ENCODE measurements around the gene KIFC1.

Gene KIFC1

GRCh38 chr6:33390173-33390572, 1.4 kb upstream of the KIFC1 start:
- DNase-seq = no peak
- no peaks in the 10 kb centered on the region for H3K9me3 ChIP-seq (ENCODE audit: insufficient read depth, low read length, severe bottlenecking)
- peaks cover 23% of the 10 kb centered on the region for H4K20me1 ChIP-seq (ENCODE audit: insufficient read depth, low read length)
- H3K27ac ChIP-seq (ENCODE audit: low read length) = no peak overlapping the region
- no peak overlapping the region; a peak in 1 of 4 replicates for H3K4me3 ChIP-seq (ENCODE audit: low read depth in 1 of 2, low read length in 2 of 2)
- peaks cover 38% of the 10 kb centered on the region for H3K4me1 ChIP-seq (ENCODE audit: insufficient read depth, low read length)
- peaks cover 35% of the 10 kb centered on the region for H3K79me2 ChIP-seq (ENCODE audit: insufficient read depth, low read length)
- H3K9ac ChIP-seq (ENCODE audit: low read depth, low read length) = no peak overlapping the region
- peaks cover 29% of the 10 kb centered on the region for H3K36me3 ChIP-seq (ENCODE audit: insufficient read depth, low read length)
- no peak overlapping the region; the same call in 1 of the 2 replicates for H3K4me2 ChIP-seq (ENCODE audit: insufficient read depth, low read length)
- no peak for TF ChIP-seq CTCF (IDR thresholded peaks at IDR 0.05; ENCODE audit: borderline replicate concordance, extremely low read depth, low read length, poor library complexity, severe bottlenecking)
- peak overlapping the region; percentile 79; the same call in 1 of the 2 replicates for H2AFZ ChIP-seq (ENCODE audit: low read depth, low read length)
- ATAC-seq (ENCODE audit: insufficient read depth, low read depth) = no peak
- no peaks in the 10 kb centered on the region for H3K27me3 ChIP-seq (ENCODE audit: insufficient read depth, low read length, poor library complexity)

DNA sequence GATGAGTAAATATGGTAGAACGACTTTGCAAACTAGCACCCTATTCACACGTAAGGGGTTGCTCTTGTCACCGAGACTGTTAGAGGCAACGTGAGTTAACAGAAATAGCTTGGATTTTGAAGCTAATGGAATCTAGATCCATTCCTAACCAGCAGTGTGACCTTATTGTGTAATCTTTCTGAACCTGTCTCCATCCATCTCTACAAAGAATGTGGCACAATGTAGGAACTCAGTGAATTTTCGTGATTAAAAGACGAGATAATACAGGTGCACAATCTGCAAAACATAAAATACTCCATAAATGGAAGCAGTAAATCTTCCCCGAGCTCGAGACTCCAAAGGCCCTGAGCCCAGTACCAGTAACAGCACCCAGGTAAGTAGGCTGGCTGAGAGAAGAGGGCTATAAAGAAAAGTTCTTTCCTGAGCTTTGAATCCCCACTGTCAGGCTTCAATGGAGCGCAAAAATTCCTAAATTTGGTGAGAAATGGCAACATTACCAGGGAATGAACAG, 801 bp upstream of the KIFC1 start:
- no peaks in the 10 kb centered on the region for H3K9me3 ChIP-seq (ENCODE audit: insufficient read depth, low read length, severe bottlenecking)
- H3K27ac ChIP-seq (ENCODE audit: low read length) = peak overlapping the region; percentile 88
- H3K4me2 ChIP-seq (ENCODE audit: insufficient read depth, low read length) = peak overlapping the region; percentile 62
- DNase-seq = no peak
- TF ChIP-seq CTCF (IDR thresholded peaks at IDR 0.05; ENCODE audit: borderline replicate concordance, extremely low read depth, low read length, poor library complexity, severe bottlenecking) (no peak), EZH2 (IDR thresholded peaks at IDR 0.05; ENCODE audit: borderline replicate concordance, low read depth, low read length, severe bottlenecking) (no peak)
- peak overlapping the region; percentile 79 for H2AFZ ChIP-seq (ENCODE audit: low read depth, low read length)
- no peak for ATAC-seq (ENCODE audit: insufficient read depth, low read depth)
- no peaks in the 10 kb centered on the region for H3K27me3 ChIP-seq (ENCODE audit: insufficient read depth, low read length, poor library complexity)
- H4K20me1 ChIP-seq (ENCODE audit: insufficient read depth, low read length) = peaks cover 27% of the 10 kb centered on the region
- peak overlapping the region; percentile 6 to 80; a peak in 2 of 4 replicates for H3K4me3 ChIP-seq (ENCODE audit: low read depth in 1 of 2, low read length in 2 of 2)
- H3K79me2 ChIP-seq (ENCODE audit: insufficient read depth, low read length) = peaks cover 42% of the 10 kb centered on the region
- peaks cover 44% of the 10 kb centered on the region for H3K4me1 ChIP-seq (ENCODE audit: insufficient read depth, low read length)
- peaks cover 34% of the 10 kb centered on the region for H3K36me3 ChIP-seq (ENCODE audit: insufficient read depth, low read length)
- H3K9ac ChIP-seq (ENCODE audit: low read depth, low read length) = peak overlapping the region; percentile 94

DNA sequence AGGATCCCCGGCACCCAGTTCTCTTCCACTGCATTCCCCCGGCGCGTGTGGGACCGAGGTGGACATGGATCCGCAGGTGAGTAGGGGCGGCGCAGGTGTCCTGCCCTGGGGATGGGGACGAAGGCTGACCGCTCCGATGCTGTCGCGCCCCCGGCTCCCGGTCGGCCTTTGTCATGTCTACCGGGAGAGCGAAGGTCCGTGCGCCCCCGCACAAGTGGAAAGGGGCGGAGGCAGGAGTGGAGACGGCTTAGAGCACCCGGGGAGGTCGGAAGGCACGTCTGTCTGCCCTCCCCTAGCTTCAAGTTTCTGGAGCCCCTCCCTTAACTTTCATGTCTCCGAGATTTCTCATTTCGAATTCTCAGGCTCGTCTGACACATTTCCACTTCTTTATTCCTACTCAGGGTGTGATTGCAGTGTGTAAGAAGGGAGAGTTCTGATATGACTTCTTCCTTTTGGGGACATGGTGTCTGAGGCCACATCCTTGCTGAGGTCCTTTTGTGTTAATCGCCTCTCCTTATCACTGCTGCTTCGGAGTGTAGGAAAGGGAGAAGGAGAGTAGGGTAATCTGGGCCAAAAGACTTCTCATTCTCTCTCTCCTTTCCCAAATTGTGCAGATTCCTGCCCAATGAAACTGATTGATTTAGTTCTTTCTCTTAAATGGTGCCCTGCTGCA, 435 bp downstream of the KIFC1 start:
- peak; percentile 44 for DNase-seq
- peaks cover 52% of the 10 kb centered on the region for H3K79me2 ChIP-seq (ENCODE audit: insufficient read depth, low read length)

More for the DNA sequence above, 435 bp downstream of the KIFC1 start:
- Histone ChIP-seq H3K27ac (ENCODE audit: low read length) (peak overlapping the region; percentile 97), H3K9ac (ENCODE audit: low read depth, low read length) (peak overlapping the region; percentile 94), H2AFZ (ENCODE audit: low read depth, low read length) (peak overlapping the region; percentile 72), H3K9me3 (ENCODE audit: insufficient read depth, low read length, severe bottlenecking) (no peaks in the 10 kb centered on the region), H3K27me3 (ENCODE audit: insufficient read depth, low read length, poor library complexity) (no peaks in the 10 kb centered on the region), H3K36me3 (ENCODE audit: insufficient read depth, low read length) (peaks cover 41% of the 10 kb centered on the region), H3K4me3 (ENCODE audit: low read depth in 1 of 2, low read length in 2 of 2) (peak overlapping the region; percentile 67 to 80), H3K4me1 (ENCODE audit: insufficient read depth, low read length) (peaks cover 45% of the 10 kb centered on the region), H3K4me2 (ENCODE audit: insufficient read depth, low read length) (peak overlapping the region; percentile 93), H4K20me1 (ENCODE audit: insufficient read depth, low read length) (peaks cover 27% of the 10 kb centered on the region)
- ATAC-seq (ENCODE audit: insufficient read depth, low read depth) = peak; percentile 33
- no peak for TF ChIP-seq CTCF (IDR thresholded peaks at IDR 0.05; ENCODE audit: borderline replicate concordance, extremely low read depth, low read length, poor library complexity, severe bottlenecking)
- no peak for TF ChIP-seq EZH2 (IDR thresholded peaks at IDR 0.05; ENCODE audit: borderline replicate concordance, low read depth, low read length, severe bottlenecking)

Data from DND-41 (cell line).